AG04450 (cell line): Measurements from ENCODE around the gene SHB. TPM values are rescaled to one million over a fixed set of nuclear protein-coding genes. Genes with fewer than 3 reads are reported as not detected.

ENCODE experiments used
- CTCF ChIA-PET: fragments of 300-600, 350-600 bp; formaldehyde crosslinking; extraction: SDS; loops from one replicate; lab custom pipeline; 2022; ENCODE audit warnings: antibody characterized with exemption, inconsistent platforms; lab: Charles Lee
- POLR2A ChIA-PET: fragments of 350-600 bp; formaldehyde crosslinking; extraction: SDS; loops from one replicate; lab custom pipeline; 2021; ENCODE audit warnings: antibody characterized with exemption, inconsistent platforms; lab: Yijun Ruan, JAX
- DNase-seq: peaks from one replicate; pipeline ENCODE4 v3.0.0-alpha.2; 2011; ENCODE audit warnings: low read depth, low spot score
- H3K27ac ChIP-seq: one replicate; pipeline ENCODE4 v1.5.1; 2012; ENCODE audit warnings: low read depth, low read length, control low read depth
- H3K27me3 ChIP-seq: one replicate; pipeline ENCODE4 v1.6.0; 2012; ENCODE audit warnings: low read length; ENCODE audit not compliant: control insufficient read depth, insufficient read depth
- H3K4me3 ChIP-seq: 2 replicates; pipeline ENCODE4 v1.5.1; 2011; ENCODE audit warnings: mild to moderate bottlenecking, low read depth, low read length, control low read depth
- H3K9me3 ChIP-seq: 2 replicates; pipeline ENCODE4 v1.5.1; 2012; ENCODE audit warnings: low read length; ENCODE audit not compliant: control insufficient read depth, insufficient read depth
- polyA plus RNA-seq: library from polyadenylated mRNA; depleted of rRNA; stranded (reverse); fragments of >200 nt; gene quantifications from 2 replicates; pipeline ENCODE4 v1.2.3, GENCODE V29; 2011
- TF ChIP-seq, protein P1 (sequence below): IDR thresholded peaks from 2 replicates; pipeline ENCODE4 v1.5.1; 2011; ENCODE audit warnings: low read depth, low read length, control low read depth, inconsistent platforms

SHB gene
- polyA plus RNA-seq, 1 experiment = 16.7 TPM

DNA sequence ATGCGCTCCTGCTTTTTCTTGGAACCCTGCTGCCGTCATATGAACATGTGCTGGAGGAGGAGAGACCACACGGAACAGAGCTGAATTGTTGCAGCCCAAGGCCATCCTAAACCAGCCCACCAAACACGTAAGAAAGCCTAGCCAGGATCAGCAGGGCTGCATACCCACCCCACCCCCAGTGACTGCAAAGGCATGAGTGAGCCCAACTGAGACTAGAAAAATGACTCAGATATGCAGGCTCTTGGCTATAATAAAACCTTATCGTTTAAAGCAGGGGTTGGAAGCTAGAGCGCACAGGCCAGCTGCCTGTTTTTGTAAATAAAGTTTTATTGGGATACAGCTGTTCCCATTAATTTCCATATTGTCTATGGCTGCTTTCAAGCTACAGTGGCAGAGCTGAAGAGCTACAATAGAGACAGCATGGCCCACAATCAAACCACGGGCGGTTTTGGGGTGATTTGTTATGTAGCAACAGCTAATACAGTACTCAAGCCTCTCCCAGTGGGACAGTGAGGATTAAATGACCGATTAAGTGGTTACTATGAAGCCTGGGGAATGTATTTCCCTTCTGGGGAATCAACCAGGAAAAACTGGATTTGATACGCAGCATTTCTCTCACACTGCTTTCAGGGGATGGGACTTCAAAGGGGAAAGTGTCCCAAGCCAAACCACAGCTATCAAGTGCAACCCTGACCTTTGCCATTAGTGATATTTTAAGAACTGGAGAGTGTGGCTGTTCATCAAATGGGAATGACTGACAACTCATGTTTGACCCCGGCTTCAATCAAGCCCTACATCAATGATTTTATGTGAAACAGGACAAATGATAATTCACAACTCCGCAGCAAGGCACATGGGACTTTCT, 6.3 kb downstream of the SHB start:
- POLR2A ChIA-PET = interaction anchor here (0.6 to 1.2 kb wide), 3 partner anchors 82 to 320 kb away, joined by 3 to 8 read pairs (median 8); no protein-coding TSS in a partner anchor
- TF ChIP-seq, protein P1, sequence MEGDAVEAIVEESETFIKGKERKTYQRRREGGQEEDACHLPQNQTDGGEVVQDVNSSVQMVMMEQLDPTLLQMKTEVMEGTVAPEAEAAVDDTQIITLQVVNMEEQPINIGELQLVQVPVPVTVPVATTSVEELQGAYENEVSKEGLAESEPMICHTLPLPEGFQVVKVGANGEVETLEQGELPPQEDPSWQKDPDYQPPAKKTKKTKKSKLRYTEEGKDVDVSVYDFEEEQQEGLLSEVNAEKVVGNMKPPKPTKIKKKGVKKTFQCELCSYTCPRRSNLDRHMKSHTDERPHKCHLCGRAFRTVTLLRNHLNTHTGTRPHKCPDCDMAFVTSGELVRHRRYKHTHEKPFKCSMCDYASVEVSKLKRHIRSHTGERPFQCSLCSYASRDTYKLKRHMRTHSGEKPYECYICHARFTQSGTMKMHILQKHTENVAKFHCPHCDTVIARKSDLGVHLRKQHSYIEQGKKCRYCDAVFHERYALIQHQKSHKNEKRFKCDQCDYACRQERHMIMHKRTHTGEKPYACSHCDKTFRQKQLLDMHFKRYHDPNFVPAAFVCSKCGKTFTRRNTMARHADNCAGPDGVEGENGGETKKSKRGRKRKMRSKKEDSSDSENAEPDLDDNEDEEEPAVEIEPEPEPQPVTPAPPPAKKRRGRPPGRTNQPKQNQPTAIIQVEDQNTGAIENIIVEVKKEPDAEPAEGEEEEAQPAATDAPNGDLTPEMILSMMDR = no peak
- CTCF ChIA-PET = interaction anchor here (0.5 to 3.2 kb wide), 5 partner anchors 9 to 312 kb away, joined by 4 to 11 read pairs (median 6); no protein-coding TSS in a partner anchor
- H3K27me3 ChIP-seq = no peaks in the 10 kb centered on the region
- peak overlapping the region; percentile 29; the same call in 1 of the 2 replicates for H3K4me3 ChIP-seq
- peak; percentile 29 for DNase-seq
- H3K9me3 ChIP-seq = peaks cover 3% of the 10 kb centered on the region; the same call in 1 of the 2 replicates
- peak overlapping the region; percentile 47 for H3K27ac ChIP-seq

DNA sequence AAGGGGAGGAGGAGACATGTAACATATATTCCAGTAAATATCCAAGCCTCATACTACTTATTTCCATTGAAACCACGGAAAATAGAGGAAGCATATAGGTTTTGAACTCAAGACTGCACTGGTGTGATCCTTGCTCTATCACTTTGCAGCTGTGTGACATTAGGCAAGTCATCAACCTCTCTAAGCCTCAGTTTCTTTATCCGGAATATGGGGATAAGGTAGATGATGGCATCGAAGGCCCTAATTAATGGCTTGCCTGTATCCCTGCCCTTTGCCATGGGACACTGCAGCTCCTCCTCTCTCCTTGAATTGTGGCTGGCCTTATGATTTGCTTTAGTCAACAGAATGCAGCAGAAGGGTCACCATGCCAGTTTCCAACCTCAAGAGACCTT, 6.9 kb downstream of the SHB start:
- Histone ChIP-seq H3K4me3 (no peak overlapping the region), H3K27ac (peak overlapping the region; percentile 52), H3K9me3 (peaks cover 3% of the 10 kb centered on the region; the same call in 1 of the 2 replicates), H3K27me3 (no peaks in the 10 kb centered on the region)
- TF ChIP-seq, protein P1 = no peak
- ChIA-PET CTCF (interaction anchor here (1.1 to 3.2 kb wide), 3 partner anchors 10 to 150 kb away, joined by 4 to 11 read pairs (median 9); no protein-coding TSS in a partner anchor), POLR2A (no interaction called here)
- no peak for DNase-seq

DNA sequence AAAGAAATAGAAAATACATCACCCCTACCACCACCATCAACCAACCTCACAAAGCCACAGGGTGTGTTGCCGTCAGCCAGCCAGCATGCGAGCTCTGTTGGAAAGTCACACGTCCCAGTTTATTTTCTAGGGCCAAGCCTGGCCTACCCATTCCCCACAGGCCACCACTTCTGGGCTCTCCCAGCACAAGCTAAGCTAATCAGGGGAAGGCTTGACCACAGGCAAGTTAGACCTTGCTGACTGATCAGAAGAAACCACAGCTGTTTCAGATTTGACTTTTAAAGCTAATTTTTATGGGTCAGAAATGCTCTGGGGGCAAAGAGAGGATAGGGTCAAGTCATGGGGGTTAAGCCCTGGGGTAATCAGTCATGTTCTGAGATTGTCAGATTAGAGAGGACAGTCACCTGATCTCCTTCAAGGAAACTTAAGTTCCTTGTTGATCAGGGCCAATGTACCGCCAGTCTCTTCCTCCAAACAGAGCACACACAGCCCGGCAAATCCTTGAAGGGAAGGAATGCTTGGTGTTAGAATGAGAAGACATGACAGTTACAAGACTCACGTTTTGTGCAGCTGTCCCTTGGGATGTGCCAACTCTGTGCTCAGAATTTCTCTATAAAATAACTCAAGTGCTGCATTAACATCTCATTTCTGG, 7.6 kb downstream of the SHB start:
- DNase-seq = no peak
- H3K27me3 ChIP-seq = no peaks in the 10 kb centered on the region
- peak overlapping the region; percentile 52 for H3K27ac ChIP-seq
- TF ChIP-seq, protein P1 = no peak
- H3K9me3 ChIP-seq = peaks cover 3% of the 10 kb centered on the region; the same call in 1 of the 2 replicates
- H3K4me3 ChIP-seq = no peak overlapping the region
- CTCF ChIA-PET = interaction anchor here (0.7 to 2.1 kb wide), 3 partner anchors 11 to 150 kb away, joined by 3 to 9 read pairs (median 4); no protein-coding TSS in a partner anchor
- POLR2A ChIA-PET = no interaction called here

DNA sequence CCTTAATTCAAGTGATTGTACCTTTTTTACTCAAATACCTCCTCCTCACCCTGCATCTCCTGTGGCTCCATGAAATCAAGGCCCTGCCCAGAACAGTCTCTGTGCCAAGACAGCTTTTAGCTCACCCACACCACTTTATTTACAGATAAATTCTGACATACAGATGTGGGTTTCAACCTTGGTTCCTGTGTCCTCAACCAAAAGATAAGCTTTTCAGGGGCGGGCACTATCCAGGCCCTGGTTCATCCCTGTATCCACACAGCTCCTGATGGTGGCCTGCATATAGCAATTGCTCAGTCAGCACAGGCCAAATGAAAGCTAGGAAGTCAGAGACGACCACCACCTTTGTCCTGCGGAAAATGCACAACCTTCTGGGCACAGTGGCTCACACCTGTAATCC, 8.3 kb downstream of the SHB start:
- TF ChIP-seq, protein P1 = no peak
- Histone ChIP-seq H3K9me3 (peaks cover 3% of the 10 kb centered on the region; the same call in 1 of the 2 replicates), H3K4me3 (no peak overlapping the region), H3K27me3 (no peaks in the 10 kb centered on the region), H3K27ac (no peak overlapping the region)
- POLR2A ChIA-PET = interaction anchor here (0.6 kb wide), 1 partner anchor 43 kb away, joined by 3 read pairs; no protein-coding TSS in a partner anchor
- CTCF ChIA-PET = interaction anchor here (0.6 to 0.9 kb wide), 5 partner anchors 8 to 156 kb away, joined by 3 to 6 read pairs (median 3); partner anchors contain the start of gene SHB
- DNase-seq = no peak
